Measurements from ENCODE around the gene BMP7. TPM values are rescaled to one million over a fixed set of nuclear protein-coding genes. Genes with fewer than 3 reads are reported as not detected.

BMP7 gene
- polyA plus RNA-seq, 4 donors: 0.92 to 3.4 TPM; not detected in 2

DNA sequence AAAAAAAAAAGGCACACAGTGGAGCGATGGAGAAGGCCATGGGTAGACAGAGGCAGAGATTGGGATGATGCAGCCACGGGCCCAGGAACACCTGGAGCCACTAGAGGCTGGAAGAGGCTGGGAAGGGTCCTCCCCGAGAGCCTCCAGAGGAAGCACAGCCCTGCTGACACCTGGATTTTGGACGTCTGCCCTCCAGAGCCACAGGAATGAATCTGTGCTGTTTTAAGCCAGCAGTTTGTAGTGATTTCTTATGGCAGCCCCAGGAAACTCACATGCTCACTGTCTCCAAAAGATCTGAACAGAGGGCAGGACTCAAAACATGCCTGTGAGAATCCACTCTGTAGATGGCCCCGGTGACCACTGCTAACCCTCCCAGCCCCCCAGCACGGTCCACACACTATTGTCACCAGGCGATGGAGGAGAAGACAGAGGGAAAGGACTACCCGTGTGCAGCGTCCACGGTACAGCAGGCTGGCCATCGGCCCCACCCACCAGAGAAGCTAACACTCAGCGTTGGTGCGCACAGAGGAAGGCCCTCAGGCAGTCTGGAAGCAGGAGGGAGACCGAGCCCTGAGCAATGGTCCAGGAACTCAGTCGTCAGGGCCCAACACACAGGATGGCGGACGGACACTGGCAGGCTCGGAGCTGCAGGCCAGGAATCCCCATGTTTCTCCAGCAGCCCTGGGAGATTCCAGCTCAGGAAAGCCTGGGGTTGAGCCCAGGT is 99.7 kb downstream of the BMP7 start:
- FAIRE-seq: no peak
- H3K27me3 ChIP-seq (ENCODE audit: control insufficient read depth in 3 of 3, insufficient read depth in 3 of 3, low read length in 3 of 3): no peaks in the 10 kb centered on the region
- WGBS, 3 donors: 75 to 83% (median 76%) methylated on average over 18 of the region's 18 CpGs
- H3K4me1 ChIP-seq (ENCODE audit: control insufficient read depth in 3 of 3, insufficient read depth in 2 of 3, low read depth in 1 of 3, low read length in 2 of 3): no peaks in the 10 kb centered on the region
- H3K9me3 ChIP-seq (ENCODE audit: control insufficient read depth in 2 of 2, insufficient read depth in 1 of 2, low read depth in 1 of 2, low read length in 1 of 2): peaks cover 0 to 6% of the 10 kb centered on the region in 2 donors
- DNase-seq: no peak
- peaks cover 0 to 3% (median 0%) of the 10 kb centered on the region in 3 donors for H3K36me3 ChIP-seq (ENCODE audit: control insufficient read depth in 3 of 3, insufficient read depth in 2 of 3, low read depth in 1 of 3, low read length in 3 of 3)
- no peak overlapping the region for H3K27ac ChIP-seq (ENCODE audit: low read depth in 1 of 3, low read length in 2 of 3)
- no peak overlapping the region for H3K4me3 ChIP-seq (ENCODE audit: low read depth in 1 of 3, low read length in 3 of 3)

DNA sequence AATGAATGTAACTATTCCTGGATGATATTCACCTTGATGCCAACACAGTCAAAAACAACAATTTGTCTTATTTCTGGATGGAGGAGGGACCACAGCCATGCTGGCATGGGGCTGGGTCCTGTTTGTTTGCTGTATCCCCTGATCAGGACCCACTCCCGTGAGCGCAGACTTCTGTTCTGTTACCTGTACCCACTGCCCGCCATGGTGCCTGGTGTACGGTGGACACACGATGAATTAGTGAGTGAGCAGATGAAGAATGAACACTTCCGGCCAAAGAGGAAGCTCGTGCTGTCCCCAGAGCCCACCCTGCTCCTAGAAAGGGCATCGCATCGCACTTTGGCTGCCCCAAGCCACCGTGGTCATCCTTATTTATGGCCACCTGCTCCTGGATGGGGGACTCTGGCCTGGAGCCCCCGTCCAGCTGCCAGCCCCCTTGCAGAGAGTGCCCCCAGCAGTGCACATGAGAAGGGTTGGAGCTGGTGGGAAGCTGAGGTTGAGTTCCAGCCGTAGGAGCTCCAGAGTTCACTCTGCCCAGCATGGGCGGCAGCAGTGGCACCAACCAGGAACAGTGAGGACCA is 100.9 kb downstream of the BMP7 start:
- no peaks in the 10 kb centered on the region for H3K36me3 ChIP-seq (ENCODE audit: control insufficient read depth in 3 of 3, insufficient read depth in 2 of 3, low read depth in 1 of 3, low read length in 3 of 3)
- no peaks in the 10 kb centered on the region for H3K4me1 ChIP-seq (ENCODE audit: control insufficient read depth in 3 of 3, insufficient read depth in 2 of 3, low read depth in 1 of 3, low read length in 2 of 3)
- WGBS, 3 donors: 90 to 92% (median 91%) methylated on average over 13 of the region's 13 CpGs
- no peaks in the 10 kb centered on the region for H3K27me3 ChIP-seq (ENCODE audit: control insufficient read depth in 3 of 3, insufficient read depth in 3 of 3, low read length in 3 of 3)
- peaks cover 0 to 6% of the 10 kb centered on the region in 2 donors for H3K9me3 ChIP-seq (ENCODE audit: control insufficient read depth in 2 of 2, insufficient read depth in 1 of 2, low read depth in 1 of 2, low read length in 1 of 2)
- no peak overlapping the region for H3K4me3 ChIP-seq (ENCODE audit: low read depth in 1 of 3, low read length in 3 of 3)
- no peak overlapping the region for H3K27ac ChIP-seq (ENCODE audit: low read depth in 1 of 3, low read length in 2 of 3)
- FAIRE-seq (no peak), DNase-seq (no peak)

DNA sequence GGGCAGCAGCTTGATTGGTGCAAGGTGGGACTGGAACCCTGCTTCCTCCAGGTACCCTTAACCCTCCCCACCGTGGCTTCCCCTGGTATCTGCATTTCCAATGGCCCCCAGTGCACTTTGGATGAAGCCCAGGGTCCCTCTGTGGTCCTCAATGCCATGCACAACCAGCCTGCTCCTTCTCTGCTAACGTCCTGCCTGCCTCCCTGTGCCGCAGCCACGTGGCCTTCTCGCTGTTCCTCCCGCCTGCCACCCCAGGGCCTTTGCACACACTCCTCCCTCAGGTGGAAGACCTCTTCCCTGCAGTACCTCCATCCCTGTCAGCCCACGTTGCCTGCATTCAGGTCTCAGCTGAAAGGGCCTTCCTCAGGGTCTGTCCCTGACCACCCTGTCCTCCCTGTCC is 101.6 kb downstream of the BMP7 start:
- no peaks in the 10 kb centered on the region for H3K36me3 ChIP-seq (ENCODE audit: control insufficient read depth in 3 of 3, insufficient read depth in 2 of 3, low read depth in 1 of 3, low read length in 3 of 3)
- H3K4me3 ChIP-seq (ENCODE audit: low read depth in 1 of 3, low read length in 3 of 3): no peak overlapping the region
- peaks cover 0 to 6% of the 10 kb centered on the region in 2 donors for H3K9me3 ChIP-seq (ENCODE audit: control insufficient read depth in 2 of 2, insufficient read depth in 1 of 2, low read depth in 1 of 2, low read length in 1 of 2)
- 69 to 82% (median 75%) methylated on average over 7 of the region's 7 CpGs for WGBS, 3 donors
- H3K27me3 ChIP-seq (ENCODE audit: control insufficient read depth in 3 of 3, insufficient read depth in 3 of 3, low read length in 3 of 3): no peaks in the 10 kb centered on the region
- no peak for FAIRE-seq
- no peaks in the 10 kb centered on the region for H3K4me1 ChIP-seq (ENCODE audit: control insufficient read depth in 3 of 3, insufficient read depth in 2 of 3, low read depth in 1 of 3, low read length in 2 of 3)
- no peak for DNase-seq
- no peak overlapping the region for H3K27ac ChIP-seq (ENCODE audit: low read depth in 1 of 3, low read length in 2 of 3)

DNA sequence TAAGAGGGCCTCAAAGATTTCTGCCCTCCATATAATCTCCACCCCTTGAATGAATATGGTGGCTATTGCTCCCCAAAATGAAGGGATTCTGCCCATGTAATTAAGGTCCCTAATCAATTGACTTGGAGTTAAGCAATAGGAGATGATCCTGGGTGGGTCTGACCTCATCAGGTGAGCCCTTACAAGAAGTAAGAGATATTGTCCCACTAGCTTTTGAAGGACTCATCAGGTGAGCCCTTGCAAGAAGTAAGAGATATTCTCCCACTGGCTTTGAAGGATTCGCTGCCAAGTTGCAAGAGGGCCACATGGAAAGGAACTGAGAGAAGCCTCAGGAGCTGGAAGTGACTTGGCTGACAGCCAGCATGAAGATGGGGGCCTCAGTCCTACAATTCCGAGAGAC is 103.4 kb downstream of the BMP7 start:
- no peak for FAIRE-seq

DNA sequence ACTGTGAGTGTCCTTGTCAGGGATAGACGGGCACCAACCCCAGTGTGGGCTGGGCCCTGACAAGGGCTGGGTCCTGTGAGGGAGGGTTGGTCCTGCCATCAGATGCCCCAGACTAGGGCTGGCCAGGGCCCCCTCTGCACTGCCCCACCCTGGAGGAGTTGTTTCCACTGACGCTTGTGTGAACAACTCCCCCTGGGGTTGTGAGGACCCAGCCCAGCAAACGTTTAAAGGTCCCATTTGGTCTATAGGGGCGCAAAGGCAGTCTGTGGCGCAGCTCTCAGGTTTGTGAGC is 104.1 kb downstream of the BMP7 start:
- no peaks in the 10 kb centered on the region for H3K4me1 ChIP-seq (ENCODE audit: control insufficient read depth in 3 of 3, insufficient read depth in 2 of 3, low read depth in 1 of 3, low read length in 2 of 3)

More for the DNA sequence above, 103.4 kb downstream of the BMP7 start:
- Histone ChIP-seq H3K27ac (ENCODE audit: low read depth in 1 of 3, low read length in 2 of 3) (no peak overlapping the region), H3K4me3 (ENCODE audit: low read depth in 1 of 3, low read length in 3 of 3) (no peak overlapping the region), H3K27me3 (ENCODE audit: control insufficient read depth in 3 of 3, insufficient read depth in 3 of 3, low read length in 3 of 3) (no peaks in the 10 kb centered on the region), H3K9me3 (ENCODE audit: control insufficient read depth in 2 of 2, insufficient read depth in 1 of 2, low read depth in 1 of 2, low read length in 1 of 2) (peaks cover 0 to 3% of the 10 kb centered on the region in 2 donors), H3K4me1 (ENCODE audit: control insufficient read depth in 3 of 3, insufficient read depth in 2 of 3, low read depth in 1 of 3, low read length in 2 of 3) (no peaks in the 10 kb centered on the region), H3K36me3 (ENCODE audit: control insufficient read depth in 3 of 3, insufficient read depth in 2 of 3, low read depth in 1 of 3, low read length in 3 of 3) (no peaks in the 10 kb centered on the region)
- no peak for DNase-seq
- WGBS, 3 donors: 70 to 79% (median 76%) methylated on average over 2 of the region's 2 CpGs

DNA sequence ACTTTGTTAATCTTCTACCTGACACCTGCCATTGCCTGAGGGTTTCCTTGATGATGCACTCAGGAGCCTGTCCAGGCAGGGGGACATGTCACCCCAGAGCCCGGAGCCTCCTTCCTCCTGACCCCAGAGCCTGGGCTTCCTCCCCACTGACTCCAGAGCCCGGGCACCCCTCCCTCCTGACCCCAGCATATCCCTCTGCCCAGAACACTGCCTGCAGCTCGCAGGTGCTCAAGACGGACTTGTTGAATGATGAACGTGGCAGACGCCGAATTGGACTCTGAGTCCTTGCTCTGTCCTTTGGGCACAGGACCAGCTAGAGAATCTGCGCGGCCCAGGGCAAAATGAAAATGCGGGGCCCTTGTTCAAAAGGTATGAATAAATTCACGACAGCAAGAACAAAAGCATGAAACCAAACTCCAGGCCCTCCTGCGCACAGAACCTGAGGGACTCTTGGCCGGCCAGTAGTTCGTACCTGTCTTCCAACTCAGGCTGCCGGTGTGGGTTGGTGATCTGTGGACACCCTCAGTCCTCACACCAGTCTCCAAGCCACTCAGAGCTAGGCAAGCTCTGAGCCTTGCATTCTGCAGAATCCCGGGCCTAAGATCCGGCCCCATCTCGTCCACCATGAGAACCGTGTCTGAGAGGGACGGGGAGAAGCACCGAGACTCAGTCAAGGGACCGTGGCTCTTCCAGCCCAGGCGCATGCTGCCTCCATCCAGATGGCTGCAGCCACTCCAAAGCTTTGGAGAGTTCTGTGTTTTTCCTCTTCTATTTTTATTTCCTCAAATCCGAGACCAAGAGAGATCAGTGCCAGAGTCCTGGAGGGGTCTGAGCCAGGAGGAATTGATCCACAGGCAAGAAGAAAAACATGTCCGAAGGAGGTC is 104.7 kb downstream of the BMP7 start:
- Histone ChIP-seq H3K9me3 (ENCODE audit: control insufficient read depth in 2 of 2, insufficient read depth in 1 of 2, low read depth in 1 of 2, low read length in 1 of 2) (peaks cover 0 to 3% of the 10 kb centered on the region in 2 donors), H3K4me1 (ENCODE audit: control insufficient read depth in 3 of 3, insufficient read depth in 2 of 3, low read depth in 1 of 3, low read length in 2 of 3) (no peaks in the 10 kb centered on the region), H3K4me3 (ENCODE audit: low read depth in 1 of 3, low read length in 3 of 3) (no peak overlapping the region), H3K27me3 (ENCODE audit: control insufficient read depth in 3 of 3, insufficient read depth in 3 of 3, low read length in 3 of 3) (no peaks in the 10 kb centered on the region), H3K36me3 (ENCODE audit: control insufficient read depth in 3 of 3, insufficient read depth in 2 of 3, low read depth in 1 of 3, low read length in 3 of 3) (no peaks in the 10 kb centered on the region), H3K27ac (ENCODE audit: low read depth in 1 of 3, low read length in 2 of 3) (no peak overlapping the region)
- DNase-seq (no peak), FAIRE-seq (no peak)
- WGBS, 3 donors: 82 to 85% (median 83%) methylated on average over 25 of the region's 25 CpGs

More for the DNA sequence above, 104.1 kb downstream of the BMP7 start:
- Histone ChIP-seq H3K36me3 (ENCODE audit: control insufficient read depth in 3 of 3, insufficient read depth in 2 of 3, low read depth in 1 of 3, low read length in 3 of 3) (no peaks in the 10 kb centered on the region), H3K27me3 (ENCODE audit: control insufficient read depth in 3 of 3, insufficient read depth in 3 of 3, low read length in 3 of 3) (no peaks in the 10 kb centered on the region), H3K27ac (ENCODE audit: low read depth in 1 of 3, low read length in 2 of 3) (no peak overlapping the region), H3K9me3 (ENCODE audit: control insufficient read depth in 2 of 2, insufficient read depth in 1 of 2, low read depth in 1 of 2, low read length in 1 of 2) (peaks cover 0 to 3% of the 10 kb centered on the region in 2 donors), H3K4me3 (ENCODE audit: low read depth in 1 of 3, low read length in 3 of 3) (no peak overlapping the region)
- WGBS, 3 donors: 57 to 67% (median 61%) methylated on average over 5 of the region's 5 CpGs
- no peak for DNase-seq
- no peak for FAIRE-seq

DNA sequence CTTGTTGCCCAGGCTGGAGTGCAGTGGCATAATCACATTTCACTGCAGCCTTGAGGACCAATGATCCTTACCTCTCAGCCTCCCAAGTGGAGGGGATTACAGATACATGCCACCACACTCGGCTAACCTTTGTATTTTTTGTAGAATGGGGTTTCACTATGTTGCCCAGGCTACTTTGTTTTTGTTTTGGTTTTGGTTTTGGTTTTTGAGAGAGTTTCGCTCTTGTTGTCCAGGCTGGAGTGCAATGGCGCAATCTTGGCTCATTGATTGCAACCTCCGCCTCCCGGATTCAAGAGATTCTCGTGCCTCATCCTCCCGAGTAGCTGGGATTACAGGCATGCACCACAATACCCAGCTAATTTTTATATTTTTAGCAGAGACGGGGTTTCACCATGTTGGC is 105.5 kb downstream of the BMP7 start:
- Histone ChIP-seq H3K4me1 (ENCODE audit: control insufficient read depth in 3 of 3, insufficient read depth in 2 of 3, low read depth in 1 of 3, low read length in 2 of 3) (no peaks in the 10 kb centered on the region), H3K27ac (ENCODE audit: low read depth in 1 of 3, low read length in 2 of 3) (no peak overlapping the region), H3K9me3 (ENCODE audit: control insufficient read depth in 2 of 2, insufficient read depth in 1 of 2, low read depth in 1 of 2, low read length in 1 of 2) (peaks cover 0 to 3% of the 10 kb centered on the region in 2 donors), H3K27me3 (ENCODE audit: control insufficient read depth in 3 of 3, insufficient read depth in 3 of 3, low read length in 3 of 3) (no peaks in the 10 kb centered on the region), H3K36me3 (ENCODE audit: control insufficient read depth in 3 of 3, insufficient read depth in 2 of 3, low read depth in 1 of 3, low read length in 3 of 3) (no peaks in the 10 kb centered on the region), H3K4me3 (ENCODE audit: low read depth in 1 of 3, low read length in 3 of 3) (no peak overlapping the region)
- FAIRE-seq: no peak
- no peak for DNase-seq
- WGBS, 3 donors: 51 to 73% (median 62%) methylated on average over 8 of the region's 8 CpGs

DNA sequence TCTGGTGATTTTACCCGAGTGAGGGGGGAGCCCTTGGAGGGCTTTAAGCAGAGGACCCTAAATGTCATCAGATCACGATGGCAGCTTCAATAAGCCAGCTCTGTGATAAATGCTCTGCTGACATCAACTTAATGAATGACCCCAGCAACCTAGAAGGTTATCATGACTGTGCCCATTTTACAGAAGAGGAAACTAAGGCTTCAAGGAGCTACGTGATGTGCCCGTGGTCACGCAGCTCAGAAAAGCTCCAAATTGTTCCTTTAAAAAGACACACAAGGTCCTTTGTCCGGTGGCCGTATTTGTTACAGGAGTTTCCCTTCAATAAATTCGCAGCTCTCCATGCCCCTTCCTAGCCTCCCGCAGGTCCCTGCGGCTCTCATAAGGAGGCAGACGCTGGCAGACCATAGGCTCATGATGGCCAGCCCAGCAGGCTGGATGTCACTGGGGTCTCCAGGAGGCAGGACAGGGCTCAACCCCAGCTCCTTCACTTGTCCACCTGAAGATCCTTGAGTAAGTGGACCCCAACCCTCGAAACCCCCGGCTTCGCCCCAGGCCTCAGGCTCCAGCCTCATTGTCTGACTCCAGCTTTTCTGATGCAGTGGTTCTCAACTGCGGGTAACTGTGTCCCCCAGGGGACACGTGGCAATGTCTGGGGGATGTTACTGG is 106.4 kb downstream of the BMP7 start:
- Histone ChIP-seq H3K4me1 (ENCODE audit: control insufficient read depth in 3 of 3, insufficient read depth in 2 of 3, low read depth in 1 of 3, low read length in 2 of 3) (no peaks in the 10 kb centered on the region), H3K27me3 (ENCODE audit: control insufficient read depth in 3 of 3, insufficient read depth in 3 of 3, low read length in 3 of 3) (no peaks in the 10 kb centered on the region), H3K27ac (ENCODE audit: low read depth in 1 of 3, low read length in 2 of 3) (no peak overlapping the region), H3K9me3 (ENCODE audit: control insufficient read depth in 2 of 2, insufficient read depth in 1 of 2, low read depth in 1 of 2, low read length in 1 of 2) (peaks cover 0 to 3% of the 10 kb centered on the region in 2 donors), H3K4me3 (ENCODE audit: low read depth in 1 of 3, low read length in 3 of 3) (no peak overlapping the region), H3K36me3 (ENCODE audit: control insufficient read depth in 3 of 3, insufficient read depth in 2 of 3, low read depth in 1 of 3, low read length in 3 of 3) (no peaks in the 10 kb centered on the region)
- WGBS, 3 donors: 81 to 86% (median 82%) methylated on average over 16 of the region's 16 CpGs
- FAIRE-seq (no peak), DNase-seq (no peak)
